SU-DHL-6 (cell line): ENCODE data around the gene DLX4.

Experiments used
- EZH2phosphoT487 ChIP-seq: fragments of 200-600 bp; sonication (generic), shearing (Covaris generic); conservative IDR thresholded peaks from 2 replicates; pipeline ENCODE4 v1.6.1; 2018; ENCODE audit warnings: mild to moderate bottlenecking, antibody characterized with exemption, low read length, moderate library complexity, mixed read lengths
- TF ChIP-seq, protein P1 (sequence below): fragments of 200-600 bp; sonication (generic); IDR thresholded peaks from one replicate; pipeline ENCODE4 v1.5.1; 2017; ENCODE audit warnings: antibody characterized with exemption, mild to moderate bottlenecking, low read length, moderate library complexity; ENCODE audit not compliant: insufficient read depth, poor library complexity, severe bottlenecking

DNA sequence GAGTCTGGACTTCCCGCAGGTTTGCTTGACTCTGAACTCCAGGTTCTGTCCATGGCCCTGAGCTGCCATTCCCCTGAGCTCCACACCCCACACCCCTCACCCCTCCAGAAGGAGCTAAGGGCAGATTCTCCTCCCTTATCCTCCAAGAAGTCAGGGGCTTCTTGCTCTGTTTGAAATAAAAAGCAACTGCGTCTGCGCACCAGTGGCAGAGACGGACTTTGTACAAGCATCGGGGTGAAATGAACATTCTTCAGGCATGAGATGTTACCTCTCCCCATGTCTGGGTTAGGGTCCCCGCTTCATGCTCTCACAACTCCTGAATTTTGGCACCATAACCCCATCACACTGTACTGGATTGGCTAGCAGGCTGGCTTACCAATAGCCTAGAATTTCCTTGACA lies 36.1 kb upstream of the DLX4 start:
- TF ChIP-seq, protein P1, sequence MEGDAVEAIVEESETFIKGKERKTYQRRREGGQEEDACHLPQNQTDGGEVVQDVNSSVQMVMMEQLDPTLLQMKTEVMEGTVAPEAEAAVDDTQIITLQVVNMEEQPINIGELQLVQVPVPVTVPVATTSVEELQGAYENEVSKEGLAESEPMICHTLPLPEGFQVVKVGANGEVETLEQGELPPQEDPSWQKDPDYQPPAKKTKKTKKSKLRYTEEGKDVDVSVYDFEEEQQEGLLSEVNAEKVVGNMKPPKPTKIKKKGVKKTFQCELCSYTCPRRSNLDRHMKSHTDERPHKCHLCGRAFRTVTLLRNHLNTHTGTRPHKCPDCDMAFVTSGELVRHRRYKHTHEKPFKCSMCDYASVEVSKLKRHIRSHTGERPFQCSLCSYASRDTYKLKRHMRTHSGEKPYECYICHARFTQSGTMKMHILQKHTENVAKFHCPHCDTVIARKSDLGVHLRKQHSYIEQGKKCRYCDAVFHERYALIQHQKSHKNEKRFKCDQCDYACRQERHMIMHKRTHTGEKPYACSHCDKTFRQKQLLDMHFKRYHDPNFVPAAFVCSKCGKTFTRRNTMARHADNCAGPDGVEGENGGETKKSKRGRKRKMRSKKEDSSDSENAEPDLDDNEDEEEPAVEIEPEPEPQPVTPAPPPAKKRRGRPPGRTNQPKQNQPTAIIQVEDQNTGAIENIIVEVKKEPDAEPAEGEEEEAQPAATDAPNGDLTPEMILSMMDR, result no peak
- TF ChIP-seq EZH2phosphoT487, result no peak
